ENCODE results near the gene GPC1.

- no peak for TF ChIP-seq TRIM28 (IDR thresholded peaks at IDR 0.05; ENCODE audit: borderline replicate concordance, low read length)
- TF ChIP-seq PRDM10 (tag by site-specific recombination; IDR thresholded peaks at IDR 0.05): no peak
- TF ChIP-seq ZNF398 (tag by site-specific recombination; IDR thresholded peaks at IDR 0.05): no peak
- no peak for TF ChIP-seq CTCF (tag by site-specific recombination; IDR thresholded peaks at IDR 0.05)
- no peak for TF ChIP-seq ZNF324 (tag by site-specific recombination; IDR thresholded peaks at IDR 0.05)
- no peak for TF ChIP-seq ZNF704 (tag by site-specific recombination; IDR thresholded peaks at IDR 0.05)
- TF ChIP-seq ZNF629 (tag by site-specific recombination; IDR thresholded peaks at IDR 0.05): no peak
- TF ChIP-seq ZNF274 (IDR thresholded peaks at IDR 0.05; ENCODE audit: low read length): no peak
- no peak for TF ChIP-seq ZNF274 (tag by site-specific recombination; IDR thresholded peaks at IDR 0.05; ENCODE audit: borderline replicate concordance)
- no peak for TF ChIP-seq YY1 (tag by site-specific recombination; IDR thresholded peaks at IDR 0.05)
- no peak for TF ChIP-seq ZNF174 (tag by site-specific recombination; IDR thresholded peaks at IDR 0.05)
- no peak for TF ChIP-seq ATF2 (tag by site-specific recombination; IDR thresholded peaks at IDR 0.05; ENCODE audit: low read depth)
Measured at GRCh38 chr2:240418311-240418710, 17.2 kb upstream of the GPC1 start.

Measured in HEK293 (cell line).